Heart left ventricle (tissue), 13 donors: ENCODE data around the gene ITPKA.

ENCODE experiments used
- CTCF ChIP-seq, 12 donors: fragments of 200-600 bp; sonication (generic) in 4 of 12; IDR thresholded peaks; one replicate each; pipeline versions ENCODE4 v1.5.0 to v1.8.0; 2018 to 2022; ENCODE audit warnings: antibody characterized with exemption in 12 of 12, mild to moderate bottlenecking in 5 of 12
- POLR2A ChIP-seq, 2 donors: fragments of 450-650 bp; IDR thresholded peaks; one replicate each; pipeline ENCODE4 v1.6.1; 2017; ENCODE audit warnings: antibody characterized with exemption in 2 of 2, mild to moderate bottlenecking in 2 of 2, moderate library complexity in 2 of 2
- donor health status: ischemic (EF 13 %, LVEDD 7.1; RV severe dilation, severe dysfunction).
- donor health status: DM: no; HTN: yes; CAD: no.
- donor health status: DM: no; HTN: no; CAD: no.
- donor health status: ischemic (EF 25% LVEDD 6.9; RV normal size, moderate dysfunction).
- donor health status: ischemic (EF 25% LVEDD 5.7; RV mildly dilated, moderate dysfunction).
- donor health status: ischemic (EF 35%, LVEDD 5.7; RV mildly dilated, moderate dysfunction).
- donor health status: nonischemic (EF 11% LVEDD 7.7; RV severe dilation, severe dysfunction).
- donor health status: DM: yes; HTN: yes; CAD: no.
- donor health status: PGD.
- donor health status: ischemic (EF 29% LVEDD 5.4; RV normal size, mild dysfunction).
- donor health status: nonischemic (EF 23%, LVEDD 6.1; RV moderate dilation, normal function).

GRCh38 chr15:41498657-41499056 is 5.0 kb downstream of the ITPKA start:
- TF ChIP-seq POLR2A (IDR thresholded peaks at IDR 0.05): no peak
- no peak for TF ChIP-seq CTCF (IDR thresholded peaks at IDR 0.05)
